ENCODE data around the gene SEC16A.

SEC16A gene

DNA sequence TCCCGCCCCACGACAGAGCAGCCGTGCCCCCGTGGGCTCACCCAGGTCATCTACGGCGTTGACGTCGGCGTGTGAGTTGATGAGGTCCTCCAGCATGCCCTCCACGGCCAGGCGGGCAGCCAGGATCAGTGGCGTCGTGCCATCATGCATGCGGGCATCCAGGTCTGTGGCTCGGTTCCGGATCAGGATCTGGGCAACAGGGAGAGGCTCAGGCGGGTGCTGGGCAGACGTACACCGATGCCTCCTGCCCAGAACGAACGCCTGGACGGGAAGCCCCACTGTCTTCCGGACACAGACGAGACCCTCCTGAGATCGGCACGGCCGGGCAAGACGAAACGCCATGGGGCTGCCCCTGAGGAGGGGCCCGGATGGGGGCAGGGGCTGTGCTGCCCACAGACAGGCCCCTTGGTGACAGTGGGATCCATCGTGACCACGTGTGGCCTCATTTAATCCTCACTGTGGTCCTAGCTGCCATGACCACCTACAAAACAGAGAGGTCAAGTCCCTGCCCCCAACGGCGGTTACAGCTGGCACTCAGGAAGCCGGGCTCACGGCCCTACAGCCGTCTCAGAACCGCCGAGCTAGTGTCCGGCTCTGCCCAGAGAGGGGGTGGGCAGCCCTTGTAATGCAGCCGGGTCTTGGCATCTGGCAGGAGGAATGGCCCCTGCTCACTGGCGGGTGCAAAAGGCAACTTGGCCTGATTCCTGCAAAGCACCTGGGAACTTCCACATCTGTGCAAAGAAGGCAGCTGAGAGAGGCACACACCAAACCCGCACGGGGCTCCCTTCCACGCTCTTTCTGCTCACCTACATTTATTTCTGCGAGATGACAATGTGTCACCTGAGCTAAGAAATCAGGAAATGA is 16.5 kb upstream of the SEC16A start:
- DNase-seq (ENCODE audit: low spot score) (no peak), ATAC-seq (ENCODE audit: low read depth) (no peak)
- Histone ChIP-seq H3K4me3 (ENCODE audit: severe bottlenecking) (no peak overlapping the region), H3K4me1 (ENCODE audit: insufficient read depth, poor library complexity, severe bottlenecking) (no peaks in the 10 kb centered on the region), H3K27me3 (ENCODE audit: insufficient read depth, poor library complexity, severe bottlenecking) (no peaks in the 10 kb centered on the region), H3K36me3 (ENCODE audit: low read depth) (peaks cover 76% of the 10 kb centered on the region), H3K9me3 (ENCODE audit: severe bottlenecking) (no peaks in the 10 kb centered on the region), H3K27ac (ENCODE audit: poor library complexity, severe bottlenecking) (no peak overlapping the region)
- TF ChIP-seq, protein P1, sequence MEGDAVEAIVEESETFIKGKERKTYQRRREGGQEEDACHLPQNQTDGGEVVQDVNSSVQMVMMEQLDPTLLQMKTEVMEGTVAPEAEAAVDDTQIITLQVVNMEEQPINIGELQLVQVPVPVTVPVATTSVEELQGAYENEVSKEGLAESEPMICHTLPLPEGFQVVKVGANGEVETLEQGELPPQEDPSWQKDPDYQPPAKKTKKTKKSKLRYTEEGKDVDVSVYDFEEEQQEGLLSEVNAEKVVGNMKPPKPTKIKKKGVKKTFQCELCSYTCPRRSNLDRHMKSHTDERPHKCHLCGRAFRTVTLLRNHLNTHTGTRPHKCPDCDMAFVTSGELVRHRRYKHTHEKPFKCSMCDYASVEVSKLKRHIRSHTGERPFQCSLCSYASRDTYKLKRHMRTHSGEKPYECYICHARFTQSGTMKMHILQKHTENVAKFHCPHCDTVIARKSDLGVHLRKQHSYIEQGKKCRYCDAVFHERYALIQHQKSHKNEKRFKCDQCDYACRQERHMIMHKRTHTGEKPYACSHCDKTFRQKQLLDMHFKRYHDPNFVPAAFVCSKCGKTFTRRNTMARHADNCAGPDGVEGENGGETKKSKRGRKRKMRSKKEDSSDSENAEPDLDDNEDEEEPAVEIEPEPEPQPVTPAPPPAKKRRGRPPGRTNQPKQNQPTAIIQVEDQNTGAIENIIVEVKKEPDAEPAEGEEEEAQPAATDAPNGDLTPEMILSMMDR (IDR thresholded peaks at IDR 0.05; ENCODE audit: poor library complexity, severe bottlenecking), result no peak

DNA sequence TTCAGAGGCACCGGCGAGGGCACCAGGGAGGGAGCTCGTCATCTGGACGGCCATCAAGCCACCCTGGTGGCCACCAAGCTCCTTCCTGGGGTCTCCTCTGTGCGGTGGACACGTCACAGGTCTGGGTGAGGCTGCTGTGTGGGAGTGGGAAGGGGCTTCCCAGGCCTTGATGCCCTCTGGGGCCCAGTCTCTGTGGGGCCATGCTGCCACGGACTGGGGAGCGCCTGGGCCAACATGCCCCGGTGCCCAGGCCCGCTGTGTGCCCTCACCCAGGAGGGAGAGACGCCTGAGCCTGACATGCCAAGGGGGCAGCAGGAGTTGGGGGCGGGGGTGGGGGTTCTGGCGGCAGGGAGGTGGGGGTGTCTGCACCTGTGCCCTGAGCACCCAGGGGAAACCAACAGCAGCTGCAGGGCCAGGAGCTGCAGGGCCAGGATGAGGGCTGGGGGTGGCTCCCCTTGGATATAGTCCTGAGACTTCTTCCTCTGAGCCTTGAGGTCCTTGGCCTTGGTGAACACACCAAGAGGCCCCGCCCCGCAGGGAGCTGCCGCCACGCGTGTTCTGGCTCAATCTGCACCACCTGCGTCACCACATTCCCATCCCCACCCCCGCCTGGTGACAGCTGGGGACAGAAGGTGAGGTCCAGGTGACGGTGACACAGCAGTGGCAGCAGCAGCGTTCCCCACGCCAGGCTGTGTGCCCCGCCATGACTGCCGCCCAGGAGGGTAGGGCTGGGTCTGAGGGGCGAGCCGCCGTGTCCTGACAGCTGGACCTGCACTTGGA is 15.3 kb upstream of the SEC16A start:
- H3K4me3 ChIP-seq (ENCODE audit: severe bottlenecking), result no peak overlapping the region
- no peak overlapping the region for H3K27ac ChIP-seq (ENCODE audit: poor library complexity, severe bottlenecking)
- no peaks in the 10 kb centered on the region for H3K9me3 ChIP-seq (ENCODE audit: severe bottlenecking)
- H3K36me3 ChIP-seq (ENCODE audit: low read depth), result peaks cover 64% of the 10 kb centered on the region
- no peak for ATAC-seq (ENCODE audit: low read depth)
- no peaks in the 10 kb centered on the region for H3K4me1 ChIP-seq (ENCODE audit: insufficient read depth, poor library complexity, severe bottlenecking)
- DNase-seq (ENCODE audit: low spot score), result no peak
- TF ChIP-seq, protein P1 (IDR thresholded peaks at IDR 0.05; ENCODE audit: poor library complexity, severe bottlenecking), result no peak
- H3K27me3 ChIP-seq (ENCODE audit: insufficient read depth, poor library complexity, severe bottlenecking), result no peaks in the 10 kb centered on the region

DNA sequence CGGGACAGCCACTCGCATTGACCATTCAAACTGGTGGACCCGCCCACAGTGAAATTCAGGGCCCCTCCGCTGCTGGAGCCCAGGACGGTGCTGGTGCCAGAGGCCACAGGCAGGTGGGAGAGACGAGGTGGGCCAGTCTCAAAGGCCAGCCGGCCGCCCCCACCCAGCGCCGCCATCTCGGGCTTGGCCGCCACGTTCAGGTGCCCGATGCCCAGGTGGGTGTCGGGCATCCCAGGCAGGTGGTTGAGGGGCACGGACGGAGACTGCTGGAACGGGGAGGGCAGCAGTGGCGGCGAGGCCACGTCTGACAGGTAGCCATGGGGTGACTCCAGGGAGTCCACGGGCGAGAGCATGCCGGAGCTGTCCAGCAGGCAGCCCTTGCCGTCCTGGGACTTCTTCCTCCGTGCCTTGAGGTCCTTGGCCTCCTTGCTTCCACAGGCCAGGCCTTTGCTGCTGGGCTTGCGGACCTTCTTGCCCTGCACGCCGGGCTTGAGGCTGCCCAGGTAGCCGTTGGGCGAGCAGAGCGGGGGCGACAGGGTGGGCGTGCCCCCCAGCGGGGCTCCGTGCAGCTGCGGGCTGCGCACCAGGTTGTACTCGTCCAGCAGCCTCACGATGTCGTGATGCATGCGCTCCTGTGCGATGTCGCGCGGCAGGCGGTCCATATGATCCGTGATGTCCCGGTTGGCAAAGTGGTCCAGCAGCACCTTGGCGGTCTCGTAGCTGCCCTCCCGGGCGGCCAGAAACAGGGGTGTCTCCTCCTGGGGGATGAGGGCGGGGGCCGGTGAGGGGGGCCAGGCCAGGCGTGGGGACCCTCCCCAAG is 14.2 kb upstream of the SEC16A start:
- no peak overlapping the region for H3K27ac ChIP-seq (ENCODE audit: poor library complexity, severe bottlenecking)
- H3K27me3 ChIP-seq (ENCODE audit: insufficient read depth, poor library complexity, severe bottlenecking), result no peaks in the 10 kb centered on the region
- TF ChIP-seq, protein P1 (IDR thresholded peaks at IDR 0.05; ENCODE audit: poor library complexity, severe bottlenecking), result no peak
- H3K36me3 ChIP-seq (ENCODE audit: low read depth), result peaks cover 53% of the 10 kb centered on the region
- no peaks in the 10 kb centered on the region for H3K4me1 ChIP-seq (ENCODE audit: insufficient read depth, poor library complexity, severe bottlenecking)
- H3K4me3 ChIP-seq (ENCODE audit: severe bottlenecking), result no peak overlapping the region
- DNase-seq (ENCODE audit: low spot score) (no peak), ATAC-seq (ENCODE audit: low read depth) (no peak)
- no peaks in the 10 kb centered on the region for H3K9me3 ChIP-seq (ENCODE audit: severe bottlenecking)

DNA sequence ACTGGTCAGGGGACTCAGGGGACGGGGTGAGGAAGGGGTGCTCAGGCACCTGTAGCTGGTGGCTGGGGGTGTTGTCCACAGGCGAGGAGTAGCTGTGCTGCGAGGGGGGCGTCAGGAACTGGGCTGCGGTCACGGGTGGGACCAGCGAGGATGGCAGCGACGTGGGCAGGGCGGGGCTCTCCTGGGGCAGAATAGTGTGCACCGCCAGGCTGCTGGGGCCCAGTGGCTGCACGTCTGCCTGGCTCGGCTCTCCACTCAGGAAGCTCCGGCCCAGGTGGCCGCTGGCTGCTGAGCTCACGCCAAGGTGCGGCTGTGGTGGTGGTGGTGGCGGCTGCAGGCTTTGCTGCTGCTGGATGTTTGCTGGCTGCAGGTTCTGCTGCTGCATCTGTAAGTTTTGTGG is 13.3 kb upstream of the SEC16A start:
- Histone ChIP-seq H3K36me3 (ENCODE audit: low read depth) (peaks cover 46% of the 10 kb centered on the region), H3K27me3 (ENCODE audit: insufficient read depth, poor library complexity, severe bottlenecking) (no peaks in the 10 kb centered on the region), H3K4me1 (ENCODE audit: insufficient read depth, poor library complexity, severe bottlenecking) (no peaks in the 10 kb centered on the region), H3K9me3 (ENCODE audit: severe bottlenecking) (no peaks in the 10 kb centered on the region), H3K27ac (ENCODE audit: poor library complexity, severe bottlenecking) (no peak overlapping the region), H3K4me3 (ENCODE audit: severe bottlenecking) (no peak overlapping the region)
- TF ChIP-seq, protein P1 (IDR thresholded peaks at IDR 0.05; ENCODE audit: poor library complexity, severe bottlenecking), result no peak
- no peak for DNase-seq (ENCODE audit: low spot score)
- no peak for ATAC-seq (ENCODE audit: low read depth)

Data from RWPE2 (cell line).